GM18508 (cell line): ENCODE measurements around the gene NFIB.

Experiments
- ATAC-seq: cut with Tn5 transposase; IDR thresholded peaks from one replicate; pipeline ENCODE4 v1.9.1; 2021; ENCODE audit warnings: moderate number of reproducible peaks; ENCODE audit not compliant: insufficient read depth, unreplicated experiment

Gene NFIB

DNA sequence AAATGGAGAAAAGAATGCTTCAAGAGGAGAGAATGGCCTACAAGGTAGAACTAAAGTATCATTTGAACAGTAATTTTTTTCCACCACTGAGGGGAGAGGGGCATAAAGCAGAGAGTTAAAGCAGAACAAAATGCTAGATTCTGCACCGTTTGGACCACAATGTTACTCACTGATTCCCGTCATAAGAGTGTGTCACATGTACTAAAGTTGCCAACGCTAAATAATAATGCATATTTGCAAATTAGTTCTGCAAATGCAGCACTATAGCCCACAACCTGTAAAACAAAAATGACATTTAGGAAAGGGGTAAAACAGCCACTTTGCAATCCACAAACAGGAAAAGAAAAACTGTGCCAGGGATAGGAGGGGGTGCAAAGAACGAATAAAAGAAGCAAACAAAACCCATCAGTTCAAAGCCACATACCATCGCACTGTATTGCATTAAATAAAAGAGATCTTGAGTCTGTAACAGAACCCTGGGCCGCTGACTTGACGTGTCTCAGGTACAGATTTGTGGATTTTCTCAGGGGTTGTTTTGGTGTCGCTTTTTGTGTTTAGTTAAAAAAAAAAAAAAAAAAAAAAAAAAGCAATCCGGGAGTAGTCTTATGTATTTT, 7.7 kb upstream of the NFIB start:
- ATAC-seq = no peak

DNA sequence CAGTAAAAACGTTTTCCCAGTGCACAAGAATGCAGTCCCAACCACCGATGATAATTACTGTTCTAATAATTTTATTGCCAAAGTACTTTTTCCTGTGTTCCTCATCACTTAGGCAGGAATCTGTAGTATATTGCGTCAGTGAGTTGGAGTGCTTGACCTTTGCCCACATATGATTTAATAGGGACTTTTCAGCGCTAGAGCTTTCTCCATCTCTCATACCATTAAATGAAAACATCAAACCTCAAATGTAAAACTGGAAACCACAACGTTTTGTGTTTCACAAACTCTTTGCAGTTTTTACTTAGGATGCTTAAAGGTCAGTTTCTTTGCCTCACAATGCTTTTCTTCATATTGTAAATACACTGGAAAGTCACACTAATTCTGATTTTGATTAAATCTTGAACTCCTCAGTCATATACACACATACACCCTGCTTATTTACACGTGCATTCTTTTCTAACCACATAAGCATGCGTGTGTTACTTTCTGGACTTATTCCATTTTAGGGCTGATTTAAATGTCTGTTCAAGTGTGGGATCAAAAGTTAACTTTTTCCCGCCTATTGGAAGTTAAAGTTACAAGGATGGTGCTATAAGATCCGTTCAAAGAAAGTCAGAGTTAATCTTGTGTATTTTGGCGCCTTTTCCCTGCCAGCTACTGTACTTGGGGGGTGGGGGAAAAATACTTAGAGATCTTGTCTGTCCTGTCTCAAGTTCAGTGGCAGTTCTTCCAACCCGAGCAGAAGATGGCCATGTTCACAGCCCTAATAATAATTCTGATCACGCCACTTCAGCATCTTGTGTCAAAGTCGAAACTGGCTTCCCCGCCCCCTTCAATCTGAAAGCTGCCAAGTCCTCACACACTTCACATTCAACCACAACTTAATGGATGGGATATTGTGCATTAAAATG, 6.6 kb upstream of the NFIB start:
- ATAC-seq = no peak

DNA sequence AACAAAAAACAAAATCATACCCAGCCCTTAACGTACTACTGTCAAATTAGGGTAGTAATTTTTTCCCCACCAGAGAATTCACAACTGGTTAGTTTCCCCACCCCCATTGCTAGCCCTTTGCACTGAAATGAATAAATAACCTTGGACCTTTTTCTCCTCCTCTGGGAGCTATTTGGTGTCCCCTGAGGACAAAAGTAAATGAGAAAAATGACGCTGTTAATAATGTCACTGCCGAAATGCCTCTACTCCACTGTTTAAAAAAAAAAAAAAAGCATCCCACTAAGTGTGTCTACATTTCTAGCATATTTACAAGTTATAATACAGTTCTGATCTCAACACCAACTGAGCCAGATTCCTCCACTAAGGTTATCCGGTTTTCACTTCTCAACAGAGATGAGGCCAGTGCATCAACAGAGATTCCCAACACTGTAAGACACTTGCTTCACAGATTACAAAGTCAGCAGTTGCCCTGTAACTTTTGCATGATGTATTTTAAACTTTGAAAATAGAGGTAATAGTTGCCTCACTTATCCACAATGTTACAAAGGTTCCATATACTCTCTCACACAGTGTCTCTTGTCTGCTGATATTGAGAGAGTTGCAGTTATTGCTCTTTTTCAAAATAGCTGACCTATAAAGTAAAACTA, 5.1 kb upstream of the NFIB start:
- ATAC-seq = no peak

DNA sequence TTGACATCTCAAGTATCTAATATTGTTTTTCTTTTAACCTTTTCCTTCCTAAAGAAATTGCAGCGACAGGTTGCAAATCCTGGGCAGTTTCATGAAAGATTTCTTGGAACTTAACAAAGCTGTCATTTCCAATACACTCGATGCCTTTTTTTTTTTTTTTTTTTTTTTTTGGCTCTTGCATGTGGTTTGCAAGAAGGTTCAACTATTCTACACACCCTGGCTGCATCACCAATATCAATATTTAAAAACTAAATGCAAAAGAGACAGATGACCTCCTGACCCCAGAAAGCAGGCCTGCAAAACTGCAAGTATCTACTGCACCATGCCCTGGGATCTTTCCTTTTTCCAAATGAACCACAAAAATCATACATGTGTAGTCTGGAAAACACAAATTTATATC, 4.4 kb upstream of the NFIB start:
- no peak for ATAC-seq

DNA sequence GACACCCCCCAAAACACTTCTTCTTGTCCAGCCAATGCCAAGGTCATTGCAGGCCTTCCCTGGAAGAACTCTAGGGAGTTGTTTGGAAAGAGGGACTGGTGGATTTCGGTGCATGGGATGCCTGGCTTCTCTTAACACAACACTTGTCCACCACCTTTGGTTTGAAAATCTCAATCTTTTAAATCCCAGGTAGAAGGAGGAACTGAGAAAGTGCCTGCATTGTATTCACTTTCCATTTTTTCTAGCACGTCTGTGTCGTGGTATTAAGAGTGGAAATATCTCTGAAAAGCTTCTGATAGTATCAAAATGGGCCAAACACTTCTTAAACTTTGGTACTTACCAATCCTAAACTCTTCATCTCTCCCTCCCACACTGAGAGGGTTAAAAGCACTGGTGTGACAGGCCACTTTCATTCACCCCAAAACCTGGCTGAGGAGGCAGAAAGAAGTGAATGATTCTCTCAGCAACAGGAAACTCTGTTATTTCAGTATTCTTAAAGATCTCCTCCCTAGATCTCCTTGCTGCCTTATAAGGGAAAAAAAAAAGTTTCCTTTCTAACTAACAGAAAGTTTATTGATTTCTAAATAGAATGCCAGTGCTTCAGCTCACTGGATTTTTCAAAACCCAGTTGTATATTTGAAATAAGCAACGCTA, 3.9 kb upstream of the NFIB start:
- peak; percentile 26 for ATAC-seq

DNA sequence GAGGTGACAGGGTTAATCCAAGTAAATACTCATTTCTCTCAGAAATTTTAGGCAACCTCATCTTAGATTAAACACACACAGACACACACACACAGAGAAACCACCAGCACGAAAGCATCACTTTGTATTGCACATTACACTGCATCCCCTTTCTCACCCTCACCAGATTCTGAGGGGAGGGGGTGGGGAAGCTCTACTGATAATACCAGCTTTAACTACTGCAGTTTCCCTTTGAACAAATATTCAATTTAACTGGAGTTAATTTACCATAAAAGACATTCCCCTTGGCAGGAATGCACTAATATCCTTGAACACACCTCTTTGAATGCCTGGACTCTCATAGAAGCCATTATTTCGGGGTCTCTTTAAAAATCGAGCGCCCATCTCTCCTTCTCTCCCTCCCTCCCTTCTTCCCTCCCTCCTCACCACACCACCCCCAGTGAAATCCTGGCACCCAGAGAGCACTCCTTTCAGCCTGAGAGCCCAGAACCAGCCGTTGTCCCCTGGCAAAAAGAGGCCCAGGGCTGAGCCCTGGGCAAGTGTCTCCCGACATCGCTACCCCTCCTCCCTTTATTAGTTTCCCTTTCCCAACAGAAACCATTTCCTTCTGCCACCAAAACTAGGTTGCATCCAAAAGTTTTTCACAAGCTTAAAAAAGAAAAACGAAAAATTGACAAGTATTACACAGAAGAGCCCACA, 2.8 kb upstream of the NFIB start:
- no peak for ATAC-seq

DNA sequence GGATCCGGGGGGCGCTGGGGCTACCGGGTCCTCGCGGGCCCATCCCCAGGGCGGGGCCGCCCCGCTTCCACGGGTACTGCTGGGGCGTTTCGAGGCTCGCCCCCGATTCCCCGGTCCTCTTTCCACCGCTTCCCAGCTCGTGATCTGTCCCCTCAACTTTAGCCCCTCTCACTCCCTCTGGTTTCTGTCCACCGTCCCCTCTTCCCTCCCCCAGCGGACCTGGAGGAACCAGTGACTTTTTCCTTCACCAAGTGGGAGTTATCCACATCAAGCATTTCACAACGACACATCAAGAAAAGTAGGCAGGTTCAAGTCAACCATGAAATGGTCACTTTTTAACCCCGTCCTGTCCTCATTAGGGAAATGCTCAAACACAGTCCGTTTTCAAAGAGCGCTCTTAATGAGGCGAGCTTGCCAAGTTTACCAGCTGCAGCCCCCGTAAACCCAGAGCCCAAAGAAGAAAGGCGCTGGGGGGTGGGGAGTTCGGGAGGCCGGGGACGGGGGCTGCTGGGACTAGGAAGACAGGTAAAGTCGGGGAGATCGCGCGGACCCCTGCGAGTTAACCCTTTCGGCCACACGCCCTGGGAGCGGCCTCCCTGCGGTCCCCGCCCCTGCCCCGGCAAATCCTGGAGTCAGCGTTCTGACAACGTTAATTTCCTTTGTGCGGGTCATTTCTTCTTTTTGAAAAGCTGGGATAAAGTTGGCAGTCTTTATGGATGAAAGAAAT, 2.1 kb upstream of the NFIB start:
- no peak for ATAC-seq

DNA sequence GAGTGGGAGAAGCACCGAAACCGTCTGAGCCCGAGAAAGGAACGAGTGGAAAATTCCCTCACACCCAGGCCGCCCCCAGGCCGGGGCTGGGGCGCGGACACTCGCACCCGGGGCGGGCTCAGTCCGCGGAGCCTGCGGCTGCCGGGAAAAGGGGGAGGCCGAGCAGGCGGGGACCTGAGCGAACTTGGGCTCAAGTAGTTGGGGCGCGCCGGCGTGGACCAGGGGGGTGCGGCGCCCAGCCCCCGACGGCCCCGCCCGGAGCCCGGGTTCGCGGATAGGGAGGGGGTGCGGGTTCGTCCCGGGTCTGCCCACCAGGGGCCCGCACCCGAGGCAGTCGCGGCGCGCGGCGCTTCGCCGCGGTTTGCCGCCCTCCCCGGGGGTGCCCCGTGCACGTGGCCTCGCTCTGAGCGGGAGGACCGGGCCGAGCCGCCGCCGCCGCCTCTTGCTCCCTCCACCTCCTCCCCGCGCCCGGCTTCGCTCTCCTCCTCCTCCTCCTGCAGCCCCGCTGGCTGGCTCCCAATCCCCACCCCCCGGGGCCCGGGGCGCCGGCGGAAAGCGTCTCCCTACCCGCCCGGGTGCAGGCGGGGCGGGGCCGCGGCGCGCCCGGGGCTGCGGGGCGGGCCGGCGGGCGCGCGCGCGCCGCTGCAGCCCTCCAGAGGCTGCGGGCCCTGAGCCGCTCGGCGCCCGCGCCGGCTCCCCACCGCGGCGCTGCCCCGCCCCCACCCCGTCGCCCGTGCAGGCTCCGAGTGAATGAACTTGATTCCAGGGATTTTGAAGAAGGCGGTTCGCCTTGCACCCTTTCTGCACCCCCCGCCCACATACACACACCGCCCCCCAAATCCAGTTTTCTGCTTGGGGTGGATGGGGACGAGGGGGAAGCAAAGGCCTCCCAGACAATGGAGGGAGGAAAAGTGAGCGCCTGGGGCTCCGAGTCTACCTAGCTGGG, 1.3 kb upstream of the NFIB start:
- ATAC-seq = no peak

DNA sequence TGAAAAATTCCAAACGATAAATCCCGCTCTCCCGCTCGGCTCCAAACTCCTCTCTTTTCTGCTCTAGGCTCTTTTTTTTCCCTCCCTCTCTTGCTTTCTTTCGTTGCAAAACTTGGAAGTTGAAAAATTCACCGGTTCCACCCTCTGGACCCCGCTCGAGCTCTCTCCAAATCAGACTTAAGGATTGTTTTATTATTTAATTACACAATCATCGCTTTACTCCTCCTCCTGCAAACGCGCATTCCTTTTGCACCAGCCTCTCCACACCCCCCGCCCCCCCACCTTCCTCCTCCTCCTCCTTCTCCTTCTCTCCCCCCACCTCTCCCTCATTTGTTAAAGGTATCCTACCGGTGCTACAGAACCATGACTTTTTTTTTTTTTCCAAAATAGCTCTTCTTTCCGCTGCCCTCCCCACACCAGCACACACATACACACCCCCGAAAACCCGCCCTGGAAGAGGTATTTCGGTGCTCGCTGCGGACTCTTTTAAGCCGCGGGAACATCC, 535 bp upstream of the NFIB start:
- ATAC-seq = no peak

DNA sequence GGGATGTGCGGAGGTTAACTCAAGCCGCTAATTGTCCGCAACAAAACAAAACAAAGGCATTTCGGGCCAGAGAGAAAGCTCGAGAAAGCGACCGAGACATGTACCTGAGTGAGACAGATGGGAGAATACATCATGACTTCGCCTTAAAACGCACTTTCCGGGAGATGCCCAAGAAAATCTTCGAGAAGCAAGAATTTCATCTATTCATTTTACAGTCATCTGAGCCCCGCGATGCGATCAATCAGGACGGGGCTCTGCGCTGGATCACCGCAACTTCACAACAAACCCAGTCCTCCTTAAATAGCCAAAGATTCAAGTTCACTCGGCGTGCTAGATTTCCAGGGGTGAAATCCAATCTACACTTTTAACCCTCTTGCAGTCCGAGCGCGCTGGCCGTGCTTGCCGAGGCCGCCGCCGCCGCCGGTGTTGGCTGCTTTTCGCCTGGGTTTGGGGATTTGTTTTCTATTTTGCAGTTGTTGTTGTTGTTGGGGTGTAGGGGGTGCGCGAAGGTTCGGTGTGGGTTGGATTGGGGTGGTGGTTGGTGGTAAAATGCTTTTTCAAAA, 482 bp downstream of the NFIB start:
- no peak for ATAC-seq

DNA sequence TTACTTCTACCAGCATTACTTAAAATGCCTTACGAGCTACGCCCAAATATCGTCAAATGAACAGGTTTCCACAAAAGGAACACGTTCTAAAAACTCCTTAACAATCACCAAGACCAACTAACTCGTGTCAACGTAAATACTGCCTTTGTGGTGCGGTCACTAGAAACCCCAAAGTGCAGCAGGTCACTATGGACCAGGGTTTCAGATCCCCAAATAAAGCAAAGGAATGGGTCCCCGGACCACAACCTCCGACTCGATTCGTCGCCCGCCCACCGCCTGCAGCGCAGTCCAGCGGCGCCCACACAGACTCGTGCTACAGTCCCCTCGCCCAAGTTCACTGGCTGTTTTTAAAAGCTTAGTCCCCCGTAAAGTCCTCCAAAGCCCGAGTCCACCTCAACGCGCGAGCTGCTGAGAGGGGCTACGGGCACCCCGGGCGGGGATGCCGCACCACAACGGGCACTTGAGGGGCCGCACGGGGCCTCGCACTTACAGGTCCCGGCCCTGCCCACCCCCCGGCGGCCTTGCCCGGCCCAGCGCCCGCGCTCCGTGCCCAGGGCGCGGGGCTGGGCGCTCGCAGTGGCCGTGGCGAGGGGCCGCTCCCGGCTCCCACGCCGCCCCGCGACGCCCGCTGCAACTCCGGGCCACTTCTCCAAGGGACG, 1.1 kb downstream of the NFIB start:
- no peak for ATAC-seq

DNA sequence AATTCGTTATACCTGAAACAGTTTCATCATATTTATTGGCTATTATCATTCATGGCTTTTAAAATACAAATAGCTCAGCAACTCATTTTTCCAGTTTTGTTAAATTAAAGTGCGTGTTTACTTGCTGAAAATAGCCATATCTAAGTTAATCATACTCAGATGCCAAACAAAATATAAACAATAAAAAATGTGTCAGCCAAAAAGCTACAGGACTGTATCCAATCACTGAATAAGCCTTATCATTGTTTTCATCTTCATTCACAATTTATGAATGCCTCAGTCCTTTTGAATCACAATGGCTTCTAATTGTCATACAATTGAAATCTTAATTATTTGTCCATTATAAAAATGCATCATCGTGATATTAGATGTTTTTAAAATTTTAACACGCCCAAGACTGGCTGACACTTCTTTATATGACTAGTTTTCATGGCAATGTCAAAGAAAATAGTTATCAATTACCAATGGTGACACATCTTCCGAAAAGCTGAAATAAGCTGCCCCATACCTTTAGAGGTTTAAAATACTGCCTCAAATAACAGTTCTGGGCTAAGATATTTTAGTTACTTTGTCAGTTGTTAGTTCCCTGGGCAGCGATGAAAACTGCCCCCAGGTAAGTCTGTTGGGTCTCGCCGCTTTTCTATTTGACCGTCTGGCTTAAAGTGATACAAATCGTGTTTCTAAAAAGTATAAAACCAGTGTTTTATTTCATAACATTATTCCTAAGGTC, 1.8 kb downstream of the NFIB start:
- no peak for ATAC-seq

DNA sequence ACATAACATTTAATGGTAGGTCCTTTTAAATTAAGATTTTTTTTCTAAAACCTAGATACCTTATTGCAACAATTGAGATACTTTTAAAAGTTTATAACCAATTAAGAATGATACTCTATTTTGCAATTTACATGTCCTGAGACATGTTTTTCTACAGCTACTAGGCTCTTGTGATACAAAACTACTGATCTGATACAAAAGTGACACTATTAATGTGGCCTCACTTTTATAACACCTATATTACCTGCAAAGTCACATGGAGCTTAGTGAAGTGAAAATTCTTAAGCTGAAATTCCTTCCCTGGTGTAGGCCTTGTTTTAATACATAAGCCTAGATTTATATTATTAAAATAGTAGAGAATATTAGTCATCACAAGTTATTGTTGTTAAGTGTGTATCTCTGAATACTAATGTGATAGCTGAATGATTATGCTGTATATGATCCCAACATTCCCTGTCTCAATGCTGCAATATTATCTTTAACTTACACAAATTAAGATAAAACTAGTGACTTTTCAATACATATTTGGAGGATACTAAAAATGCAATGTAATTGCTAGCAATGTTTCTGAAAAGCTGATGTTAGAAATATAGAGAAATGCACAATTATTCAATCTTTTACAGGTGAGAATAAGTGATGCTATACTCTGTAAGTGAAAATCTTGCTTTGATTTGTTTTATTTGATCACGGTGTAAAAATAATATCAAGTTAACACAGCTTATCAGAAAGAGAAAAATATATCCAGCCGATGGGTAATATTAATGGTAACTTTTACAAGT, 2.6 kb downstream of the NFIB start:
- no peak for ATAC-seq

DNA sequence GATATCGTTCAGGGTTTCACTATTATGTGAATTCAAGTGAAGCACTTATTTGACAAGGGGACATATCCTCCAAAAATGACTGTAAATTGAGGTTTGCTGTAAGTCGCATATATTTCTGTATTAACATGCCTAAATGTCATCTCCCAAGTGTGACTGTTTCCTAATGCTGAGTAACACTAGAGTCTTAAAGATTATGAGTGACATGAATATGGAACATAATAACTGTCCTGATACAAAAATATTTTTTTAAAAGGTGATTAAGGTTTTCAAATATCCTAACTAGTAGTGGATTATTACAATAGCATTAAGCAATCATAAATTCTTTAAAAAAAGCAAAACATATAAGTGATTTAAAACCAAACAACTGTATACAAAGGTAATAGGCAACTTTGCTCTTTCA, 3.6 kb downstream of the NFIB start:
- ATAC-seq = no peak

DNA sequence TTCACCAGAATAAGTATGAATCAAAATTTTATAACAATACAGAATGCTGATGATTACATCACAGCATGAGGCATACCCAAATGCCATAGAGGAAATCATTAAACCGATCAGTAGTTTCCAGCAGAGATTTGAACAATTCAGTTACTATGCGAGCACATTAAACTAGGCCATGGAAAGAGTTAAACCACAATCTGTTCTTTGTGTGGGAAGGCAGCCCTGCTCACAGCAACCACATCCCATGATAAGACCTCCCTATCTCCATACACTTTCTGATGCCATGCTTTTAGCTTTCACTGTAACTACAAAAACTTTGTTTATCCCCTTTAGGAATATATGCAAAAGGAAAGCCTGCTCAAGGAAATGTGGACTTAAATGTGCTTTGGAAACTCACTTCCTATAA, 4.5 kb downstream of the NFIB start:
- no peak for ATAC-seq

DNA sequence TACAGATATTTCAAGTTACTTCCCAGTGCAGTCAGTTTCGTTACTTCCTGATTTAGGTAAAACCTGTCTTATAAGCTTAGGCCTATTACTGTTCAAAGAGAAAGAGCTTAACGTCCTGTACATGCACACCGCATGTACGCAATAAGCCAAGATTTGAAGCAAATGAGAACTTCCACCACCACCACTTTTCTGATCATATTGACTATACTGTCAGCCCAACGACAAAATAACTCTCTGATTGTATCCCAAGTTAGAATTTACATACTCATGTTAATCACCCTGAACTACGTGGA, 5.1 kb downstream of the NFIB start:
- no peak for ATAC-seq
